ENCODE results near the gene EFNA5. TPM values are rescaled to one million over a fixed set of nuclear protein-coding genes. Genes with fewer than 3 reads are reported as not detected.

The EFNA5 gene
- total RNA-seq, 4 donors from 2014 or later: 2.8 to 5.7 (median 3.7) TPM

- intact Hi-C loops (cut with DNase I): no loop called here
- H3K27ac ChIP-seq (replicated peaks in 1 of 4): peak overlapping the region; percentile 56 to 74 (median 64)
- H3K36me3 ChIP-seq: no peaks in the 10 kb centered on the region
- peaks cover 23 to 49% (median 43%) of the 10 kb centered on the region in 4 donors for H3K4me1 ChIP-seq
- under 1% methylated on average over 17 of the region's 20 CpGs for WGBS
- peaks cover 0 to 30% (median 12%) of the 10 kb centered on the region in 4 donors for H3K27me3 ChIP-seq
- no peak for DNase-seq (ENCODE audit: extremely low spot score)
- TF ChIP-seq EP300 (IDR thresholded peaks at IDR 0.05): no peak
- no peak for TF ChIP-seq POLR2AphosphoS5 (IDR thresholded peaks at IDR 0.05)
- no peak for TF ChIP-seq POLR2A (IDR thresholded peaks at IDR 0.05; ENCODE audit: low read depth)
- no peak for TF ChIP-seq CTCF (IDR thresholded peaks at IDR 0.05)
- H3K9me3 ChIP-seq: no peaks in the 10 kb centered on the region
- H3K4me3 ChIP-seq: peak overlapping the region; percentile 55 to 74 (median 60)
These were observed 1.0 kb upstream of the EFNA5 start for GRCh38 chr5:107671742-107672210.

GRCh38 chr5:107670087-107670931, 428 bp downstream of the EFNA5 start:
- intact Hi-C loops (cut with DNase I): no loop called here
- H3K4me1 ChIP-seq: peaks cover 23 to 49% (median 43%) of the 10 kb centered on the region in 4 donors
- DNase-seq (ENCODE audit: extremely low spot score): no peak
- under 1% methylated on average over 47 of the region's 77 CpGs for WGBS
- no peaks in the 10 kb centered on the region for H3K9me3 ChIP-seq
- TF ChIP-seq CTCF (IDR thresholded peaks at IDR 0.05) (no peak), POLR2A (IDR thresholded peaks at IDR 0.05; ENCODE audit: low read depth) (no peak), EP300 (IDR thresholded peaks at IDR 0.05) (no peak), POLR2AphosphoS5 (IDR thresholded peaks at IDR 0.05) (no peak)
- H3K36me3 ChIP-seq: no peaks in the 10 kb centered on the region
- peak overlapping the region; percentile 55 to 74 (median 60) for H3K4me3 ChIP-seq
- peak overlapping the region; percentile 56 to 74 (median 64) for H3K27ac ChIP-seq (replicated peaks in 1 of 4)
- peaks cover 0 to 30% (median 12%) of the 10 kb centered on the region in 4 donors for H3K27me3 ChIP-seq

DNA sequence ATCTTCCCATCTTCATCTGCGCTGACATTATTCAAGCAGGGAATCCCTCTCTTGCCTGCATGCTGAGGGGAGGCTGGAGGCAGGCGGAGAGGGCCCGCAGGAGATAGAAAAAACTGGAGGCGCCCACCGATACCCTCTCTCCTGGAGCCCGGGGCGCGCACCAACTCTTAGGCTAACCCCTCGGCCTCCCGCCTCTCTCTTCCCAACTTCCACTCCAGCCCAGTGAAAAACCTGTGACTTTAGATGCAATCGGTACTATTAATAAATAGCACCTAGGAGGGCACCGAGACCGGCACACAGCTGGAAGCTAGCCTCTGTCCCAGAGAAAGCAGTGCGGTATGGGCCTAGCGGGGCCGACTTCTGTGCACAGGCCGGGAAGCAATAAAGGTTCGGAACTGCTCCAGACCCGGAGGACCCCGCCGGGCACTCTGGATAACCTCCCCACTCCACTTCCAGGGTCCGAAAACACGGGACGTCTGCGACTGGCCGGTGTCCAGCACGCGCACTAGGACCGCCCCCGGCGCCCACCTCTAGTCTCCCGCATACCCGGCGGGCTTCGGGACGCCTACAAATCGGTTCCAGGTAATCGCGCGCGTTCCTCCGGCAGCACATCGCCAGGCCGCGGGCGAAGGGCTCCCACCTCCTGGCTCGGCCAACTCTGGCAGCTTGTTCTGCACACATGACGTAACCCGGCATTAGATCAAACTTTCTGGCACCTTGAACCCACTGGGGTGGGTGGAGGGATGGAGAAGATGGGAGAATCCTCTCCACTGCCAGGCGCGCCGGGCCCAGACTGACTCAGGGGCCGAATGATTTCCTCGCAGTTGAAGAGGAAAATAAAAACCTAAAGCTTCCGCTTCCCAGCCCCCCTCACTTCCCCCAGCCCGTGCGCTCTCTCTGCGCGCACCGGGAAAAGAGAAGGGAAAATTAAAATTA, 1.4 kb downstream of the EFNA5 start:
- intact Hi-C loops (cut with DNase I): no loop called here
- DNase-seq (ENCODE audit: extremely low spot score): no peak
- WGBS: 28% methylated on average over 28 of the region's 60 CpGs
- Histone ChIP-seq H3K4me1 (peaks cover 23 to 49% (median 43%) of the 10 kb centered on the region in 4 donors), H3K9me3 (no peaks in the 10 kb centered on the region), H3K4me3 (peak overlapping the region; percentile 55 to 74 (median 60)), H3K36me3 (no peaks in the 10 kb centered on the region), H3K27ac (replicated peaks in 1 of 4) (peak overlapping the region; percentile 56 to 74 (median 64)), H3K27me3 (peaks cover 0 to 30% (median 12%) of the 10 kb centered on the region in 4 donors)
- TF ChIP-seq CTCF (IDR thresholded peaks at IDR 0.05) (no peak), POLR2A (IDR thresholded peaks at IDR 0.05; ENCODE audit: low read depth) (no peak), POLR2AphosphoS5 (IDR thresholded peaks at IDR 0.05) (no peak), EP300 (IDR thresholded peaks at IDR 0.05) (no peak)

GRCh38 chr5:107668154-107669095, 2.3 kb downstream of the EFNA5 start:
- DNase-seq (ENCODE audit: extremely low spot score): no peak
- H3K27me3 ChIP-seq: peaks cover 0 to 30% (median 12%) of the 10 kb centered on the region in 4 donors
- intact Hi-C loops (cut with DNase I): no loop called here
- H3K27ac ChIP-seq (replicated peaks in 1 of 4): peak overlapping the region in 2 of 4 donors; percentile 61 to 74
- H3K9me3 ChIP-seq: no peaks in the 10 kb centered on the region
- H3K36me3 ChIP-seq: no peaks in the 10 kb centered on the region
- TF ChIP-seq EP300 (IDR thresholded peaks at IDR 0.05): no peak
- TF ChIP-seq POLR2A (IDR thresholded peaks at IDR 0.05; ENCODE audit: low read depth): no peak
- TF ChIP-seq CTCF (IDR thresholded peaks at IDR 0.05): no peak
- no peak for TF ChIP-seq POLR2AphosphoS5 (IDR thresholded peaks at IDR 0.05)
- peaks cover 21 to 44% (median 41%) of the 10 kb centered on the region in 4 donors for H3K4me1 ChIP-seq
- 60% methylated on average over 9 of the region's 11 CpGs for WGBS
- H3K4me3 ChIP-seq: peak overlapping the region; percentile 55 to 74 (median 60)
